Forelimb muscle (tissue), 1 donor: Measurements from ENCODE around the gene ALG6. TPM values are rescaled to one million over a fixed set of nuclear protein-coding genes. Genes with fewer than 3 reads are reported as not detected.

Experiments
- DNase-seq: peaks from one replicate; pipeline ENCODE4 v3.0.0-alpha.2; 2013; ENCODE audit warnings: low read depth
- polyA plus RNA-seq: library from polyadenylated mRNA; unstranded; fragments of 120-200 nt; gene quantifications from one replicate; pipeline ENCODE4 v1.2.1, GENCODE V29; 2013; ENCODE audit not compliant: insufficient read length

ALG6 gene
- polyA plus RNA-seq: 16.0 TPM

- peak; percentile 65 for DNase-seq
Measured at GRCh38 chr1:63367215-63368103, at the start of gene ALG6. Gene ALG6, plus strand, starts transcription at chr1:63367627. Its CDS starts 3,351 bp downstream, at chr1:63370978.

DNA sequence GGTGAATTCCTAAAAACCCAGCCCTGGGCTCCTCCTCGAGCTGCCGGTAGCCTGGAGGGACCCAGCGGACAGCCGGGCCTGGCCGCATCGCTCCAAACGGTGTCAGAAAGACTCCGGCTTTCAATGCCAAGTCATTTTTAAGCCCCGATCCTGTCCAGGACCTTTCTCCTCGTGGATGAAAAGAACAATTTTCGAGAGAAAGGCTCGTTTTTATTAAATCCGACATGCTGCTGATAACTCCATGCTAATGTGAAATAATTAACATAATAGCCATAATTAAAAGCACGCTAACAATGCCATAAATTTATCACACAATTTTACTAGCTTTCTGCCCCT is 49.6 kb upstream of the ALG6 start:
- no peak for DNase-seq

GRCh38 chr1:63318201-63318979 is 49.0 kb upstream of the ALG6 start:
- no peak for DNase-seq

- no peak for DNase-seq
Measured at GRCh38 chr1:63319046-63320021, 48.1 kb upstream of the ALG6 start.

GRCh38 chr1:63320022-63320721 is 47.3 kb upstream of the ALG6 start:
- DNase-seq: no peak

DNA sequence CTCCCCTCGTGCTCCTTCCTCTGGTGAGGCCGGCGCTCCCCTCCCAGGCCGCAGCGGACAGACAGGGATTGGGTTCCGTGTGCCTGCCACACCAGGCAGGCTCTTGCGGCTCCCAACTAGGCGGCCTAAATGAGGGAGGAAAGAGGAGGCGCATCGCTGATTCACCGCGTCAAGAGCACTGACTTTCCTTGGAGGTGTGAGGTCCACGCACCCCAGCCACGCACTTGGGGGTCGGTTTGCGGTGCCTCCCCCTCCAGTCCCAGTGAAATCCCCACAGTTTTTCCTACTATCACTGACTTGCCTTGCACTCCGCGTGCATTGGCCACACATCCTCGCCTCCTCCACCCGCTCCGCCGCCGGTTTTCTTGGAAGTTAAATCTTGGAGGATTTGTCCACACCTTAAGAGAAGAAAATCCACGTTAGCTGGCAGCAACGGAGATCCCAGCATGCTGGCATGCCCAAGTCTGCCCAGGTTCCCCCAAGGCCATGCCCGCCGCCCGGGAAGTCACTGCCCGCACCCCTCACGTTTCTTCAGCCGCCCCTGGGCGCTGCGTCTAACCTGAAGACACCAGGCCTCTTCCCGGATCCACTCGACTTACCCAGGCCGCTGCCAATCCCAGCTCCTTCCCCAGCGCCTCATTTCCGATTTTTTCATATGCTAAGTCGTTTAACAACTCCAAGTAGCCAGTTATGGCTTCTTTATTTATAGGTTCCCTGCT is 46.2 kb upstream of the ALG6 start:
- no peak for DNase-seq

- no peak for DNase-seq
Measured at GRCh38 chr1:63321785-63322113, 45.7 kb upstream of the ALG6 start.

GRCh38 chr1:63322114-63322943 is 45.1 kb upstream of the ALG6 start, which contains the start of gene FOXD3:
Gene FOXD3, plus strand, starts transcription at chr1:63322567. Its CDS starts 492 bp downstream, at chr1:63323059.
- no peak for DNase-seq

DNA sequence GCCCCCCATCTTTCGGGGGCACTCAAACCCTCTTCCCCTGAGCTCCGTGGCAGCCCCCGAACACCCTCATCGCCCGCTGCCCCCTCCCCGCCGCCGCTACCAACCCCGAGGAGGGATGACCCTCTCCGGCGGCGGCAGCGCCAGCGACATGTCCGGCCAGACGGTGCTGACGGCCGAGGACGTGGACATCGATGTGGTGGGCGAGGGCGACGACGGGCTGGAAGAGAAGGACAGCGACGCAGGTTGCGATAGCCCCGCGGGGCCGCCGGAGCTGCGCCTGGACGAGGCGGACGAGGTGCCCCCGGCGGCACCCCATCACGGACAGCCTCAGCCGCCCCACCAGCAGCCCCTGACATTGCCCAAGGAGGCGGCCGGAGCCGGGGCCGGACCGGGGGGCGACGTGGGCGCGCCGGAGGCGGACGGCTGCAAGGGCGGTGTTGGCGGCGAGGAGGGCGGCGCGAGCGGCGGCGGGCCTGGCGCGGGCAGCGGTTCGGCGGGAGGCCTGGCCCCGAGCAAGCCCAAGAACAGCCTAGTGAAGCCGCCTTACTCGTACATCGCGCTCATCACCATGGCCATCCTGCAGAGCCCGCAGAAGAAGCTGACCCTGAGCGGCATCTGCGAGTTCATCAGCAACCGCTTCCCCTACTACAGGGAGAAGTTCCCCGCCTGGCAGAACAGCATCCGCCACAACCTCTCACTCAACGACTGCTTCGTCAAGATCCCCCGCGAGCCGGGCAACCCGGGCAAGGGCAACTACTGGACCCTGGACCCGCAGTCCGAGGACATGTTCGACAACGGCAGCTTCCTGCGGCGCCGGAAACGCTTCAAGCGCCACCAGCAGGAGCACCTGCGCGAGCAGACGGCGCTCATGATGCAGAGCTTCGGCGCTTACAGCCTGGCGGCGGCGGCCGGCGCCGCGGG is 44.2 kb upstream of the ALG6 start:
- DNase-seq: no peak

DNA sequence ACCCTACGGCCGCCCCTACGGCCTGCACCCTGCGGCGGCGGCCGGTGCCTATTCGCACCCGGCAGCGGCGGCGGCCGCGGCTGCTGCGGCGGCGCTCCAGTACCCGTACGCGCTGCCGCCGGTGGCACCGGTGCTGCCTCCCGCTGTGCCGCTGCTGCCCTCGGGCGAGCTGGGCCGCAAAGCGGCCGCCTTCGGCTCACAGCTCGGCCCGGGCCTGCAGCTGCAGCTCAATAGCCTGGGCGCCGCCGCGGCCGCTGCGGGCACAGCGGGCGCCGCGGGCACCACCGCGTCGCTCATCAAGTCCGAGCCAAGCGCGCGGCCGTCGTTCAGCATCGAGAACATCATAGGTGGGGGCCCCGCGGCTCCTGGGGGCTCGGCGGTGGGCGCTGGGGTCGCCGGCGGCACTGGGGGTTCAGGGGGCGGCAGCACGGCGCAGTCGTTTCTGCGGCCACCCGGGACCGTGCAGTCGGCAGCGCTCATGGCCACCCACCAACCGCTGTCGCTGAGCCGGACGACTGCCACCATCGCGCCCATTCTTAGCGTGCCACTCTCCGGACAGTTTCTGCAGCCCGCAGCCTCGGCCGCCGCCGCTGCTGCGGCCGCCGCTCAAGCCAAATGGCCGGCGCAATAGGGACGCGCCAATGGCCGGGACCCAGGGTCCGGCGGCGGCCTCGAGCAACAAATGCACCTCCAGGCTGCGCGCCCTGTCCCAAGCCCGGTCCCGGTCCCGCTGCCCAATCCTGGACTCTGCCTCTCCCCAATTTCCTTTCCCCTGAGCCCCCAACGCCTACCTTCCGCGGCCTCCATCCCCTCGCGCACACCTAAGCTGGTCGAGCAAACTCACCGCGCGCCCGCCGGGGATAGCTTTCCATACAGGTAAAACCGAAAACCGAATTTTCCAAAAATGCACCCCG is 43.3 kb upstream of the ALG6 start:
- no peak for DNase-seq

- no peak for DNase-seq
Measured at GRCh38 chr1:63324779-63325119, 42.7 kb upstream of the ALG6 start.

DNA sequence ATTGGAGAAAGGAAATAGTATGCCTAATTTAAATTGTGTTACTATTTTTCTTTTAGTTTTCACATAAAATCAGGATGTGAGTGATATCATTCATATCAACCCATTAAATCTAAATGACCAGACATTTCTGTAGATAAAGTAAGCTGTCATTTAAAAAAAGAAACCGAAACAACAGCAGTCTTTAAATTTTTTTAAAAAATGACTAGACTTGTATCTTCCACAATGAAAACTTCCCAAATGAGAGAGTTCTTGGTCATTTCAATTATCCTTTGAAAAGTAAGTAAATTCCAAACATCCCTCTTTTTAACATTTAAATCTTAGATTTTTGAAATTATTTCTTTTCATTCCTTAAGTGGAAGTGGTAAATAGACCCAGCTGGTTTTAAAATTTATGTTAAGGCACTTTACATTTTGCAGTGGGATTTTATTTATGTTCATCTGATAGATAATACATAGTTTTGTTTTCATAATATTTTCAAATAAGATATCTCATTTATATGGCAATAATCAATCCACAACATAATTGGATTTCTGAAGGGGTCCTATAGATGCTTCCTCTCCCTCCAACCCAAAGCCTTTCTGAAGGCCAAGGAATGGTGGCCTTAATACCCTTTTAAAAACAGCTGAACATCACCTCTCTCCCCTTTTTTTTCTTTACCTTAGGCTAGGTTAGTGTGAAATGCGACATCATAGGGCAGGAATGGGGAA is 42.0 kb upstream of the ALG6 start:
- DNase-seq: no peak

- DNase-seq: no peak
Measured at GRCh38 chr1:63326106-63326472, 41.3 kb upstream of the ALG6 start.

DNA sequence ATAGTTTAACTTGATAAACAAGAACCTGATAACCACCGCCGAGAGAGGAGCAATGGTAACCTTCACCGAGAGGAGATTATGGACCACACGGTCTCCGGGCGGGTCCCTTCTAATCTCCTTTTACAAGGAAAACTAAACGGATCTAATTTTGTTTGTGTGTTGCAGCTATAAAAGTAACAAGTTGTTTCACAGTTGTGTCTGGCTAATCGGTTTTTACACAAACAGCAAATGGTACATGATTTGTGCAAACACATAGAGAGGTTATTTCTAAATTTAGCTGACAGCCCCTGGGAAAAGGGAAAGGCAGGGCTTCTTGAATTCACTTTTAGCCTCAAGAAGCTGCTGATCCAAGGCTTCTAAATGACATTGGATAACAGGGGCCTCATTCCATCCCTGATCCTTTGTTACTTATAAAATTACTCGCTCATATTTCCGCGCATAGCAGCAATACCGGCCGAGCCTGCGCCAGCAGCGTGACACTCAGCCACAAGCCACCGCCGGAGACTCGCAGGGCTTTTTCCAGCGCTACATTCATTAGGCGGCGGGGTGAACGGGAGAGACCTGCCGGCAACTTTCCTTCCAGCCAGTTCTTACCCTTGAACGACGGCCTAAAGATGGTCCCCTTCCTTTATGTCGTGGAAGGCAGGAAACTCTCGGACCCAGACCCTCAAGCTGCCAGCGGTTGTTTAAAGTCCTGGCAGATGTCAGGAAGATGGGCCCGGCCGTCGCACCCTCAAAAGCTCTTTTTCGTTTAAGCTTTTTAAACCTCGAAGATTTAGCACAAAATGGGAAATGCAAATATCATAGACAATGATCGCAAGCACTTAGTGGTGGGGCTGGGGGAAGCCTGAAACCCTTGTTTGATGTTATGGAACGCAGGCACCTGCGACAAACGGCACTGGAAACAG is 40.7 kb upstream of the ALG6 start:
- no peak for DNase-seq

GRCh38 chr1:63327417-63328054 is 39.9 kb upstream of the ALG6 start:
- DNase-seq: peak; percentile 41
